GM23338 (cell line): ENCODE results near the gene MAGI3. TPM values are rescaled to one million over a fixed set of nuclear protein-coding genes. Genes with fewer than 3 reads are reported as not detected.
"Not testable (repeated sequence)": the region's sequence is repeated elsewhere in the genome, so short reads cannot be mapped to it uniquely, and the experiment has no call there.

Experiments used
- ATAC-seq: fragments of 200-7000 bp; cut with Tn5 transposase; 3 replicates; pipeline ENCODE4 v1.9.1; 2020
- DNase-seq: peaks from one replicate; pipeline ENCODE4 v3.0.0-alpha.2; 2015; ENCODE audit warnings: low spot score
- H2AFZ ChIP-seq: fragments of 200-600 bp; sonication (generic); 2 replicates; pipeline ENCODE4 v1.8.0; 2016; ENCODE audit warnings: antibody characterized with exemption, mild to moderate bottlenecking, moderate library complexity
- H3F3A ChIP-seq: fragments of 200-600 bp; sonication (generic); replicated peaks from 2 replicates; pipeline ENCODE4 v1.8.0; 2017; ENCODE audit warnings: antibody characterized with exemption, mixed run types, low read depth
- H3K27ac ChIP-seq: fragments of 200-600 bp; sonication (generic); 2 replicates; pipeline ENCODE4 v1.6.1; 2016; ENCODE audit warnings: low read depth
- H3K27me3 ChIP-seq: fragments of 200-600 bp; sonication (generic); 2 replicates; pipeline ENCODE4 v1.8.0; 2016; ENCODE audit warnings: mild to moderate bottlenecking, mixed run types, moderate library complexity; ENCODE audit not compliant: insufficient read depth
- H3K36me3 ChIP-seq: fragments of 200-600 bp; sonication (generic); 2 replicates; pipeline ENCODE4 v1.8.0; 2016; ENCODE audit warnings: mild to moderate bottlenecking; ENCODE audit not compliant: insufficient read depth
- H3K4me1 ChIP-seq: fragments of 200-600 bp; sonication (generic); 2 replicates; pipeline ENCODE4 v1.8.0; 2016; ENCODE audit warnings: mild to moderate bottlenecking, moderate library complexity; ENCODE audit not compliant: insufficient read depth
- H3K4me2 ChIP-seq: fragments of 200-600 bp; sonication (generic); 2 replicates; pipeline ENCODE4 v1.7.1; 2017; ENCODE audit warnings: mixed run types
- H3K4me3 ChIP-seq: fragments of 200-600 bp; sonication (generic); 2 replicates; pipeline ENCODE4 v1.6.1; 2016; ENCODE audit warnings: mixed run types
- H3K79me2 ChIP-seq: fragments of 200-600 bp; sonication (generic); replicated peaks from 2 replicates; pipeline ENCODE4 v1.8.0; 2017; ENCODE audit warnings: mild to moderate bottlenecking; ENCODE audit not compliant: insufficient read depth
- H3K9me2 ChIP-seq: fragments of 200-600 bp; sonication (generic); 2 replicates; pipeline ENCODE4 v1.8.0; 2017; ENCODE audit not compliant: insufficient read depth
- H4K20me1 ChIP-seq: fragments of 200-600 bp; sonication (generic); replicated peaks from 2 replicates; pipeline ENCODE4 v1.8.0; 2017; ENCODE audit warnings: mild to moderate bottlenecking; ENCODE audit not compliant: insufficient read depth
- H3K27ac Mint-ChIP-seq: 2 replicates; pipeline ENCODE4 v1.8.0; 2020; ENCODE audit warnings: inconsistent platforms, mild to moderate bottlenecking, moderate library complexity, mixed read lengths
- H3K27me3 Mint-ChIP-seq: 3 replicates; pipeline ENCODE4 v1.8.0; 2022; ENCODE audit warnings: low read depth, mild to moderate bottlenecking, moderate library complexity, mixed read lengths, inconsistent platforms; ENCODE audit not compliant: insufficient read depth, poor library complexity
- H3K36me3 Mint-ChIP-seq: 3 replicates; pipeline ENCODE4 v1.8.0; 2021; ENCODE audit warnings: low read depth, mild to moderate bottlenecking, inconsistent platforms, moderate library complexity, mixed read lengths
- H3K4me1 Mint-ChIP-seq: 3 replicates; pipeline ENCODE4 v1.8.0; 2020; ENCODE audit warnings: mild to moderate bottlenecking, inconsistent platforms, mixed read lengths
- H3K4me3 Mint-ChIP-seq: 3 replicates; pipeline ENCODE4 v1.8.0; 2021; ENCODE audit warnings: moderate library complexity, mild to moderate bottlenecking, inconsistent platforms, mixed read lengths
- H3K9me3 Mint-ChIP-seq: 3 replicates; pipeline ENCODE4 v1.8.0; 2020; ENCODE audit warnings: moderate library complexity, mild to moderate bottlenecking, inconsistent platforms, mixed read lengths
- CREB1 ChIP-seq: fragments of 250-450 bp; sonication (Bioruptor Pico); IDR thresholded peaks from 2 replicates; pipeline ENCODE4 v1.5.0; 2020; ENCODE audit warnings: low read depth, mild to moderate bottlenecking, moderate library complexity
- EZH2phosphoT487 ChIP-seq: fragments of 200-600 bp; sonication (generic); IDR thresholded peaks from one replicate; pipeline ENCODE4 v1.8.1; 2018; ENCODE audit warnings: antibody characterized with exemption; ENCODE audit not compliant: unreplicated experiment
- JUNB ChIP-seq: IDR thresholded peaks from one replicate; pipeline ENCODE4 v1.6.1; 2016; ENCODE audit warnings: antibody characterized with exemption; ENCODE audit not compliant: unreplicated experiment
- NANOG ChIP-seq: IDR thresholded peaks from 2 replicates; pipeline ENCODE4 v1.6.1; 2016; ENCODE audit warnings: antibody characterized with exemption, borderline replicate concordance
- POLR2AphosphoS5 ChIP-seq: IDR thresholded peaks from 2 replicates; pipeline ENCODE4 v1.6.1; 2016; ENCODE audit warnings: antibody characterized with exemption, low read depth
- STAT1 ChIP-seq: IDR thresholded peaks from one replicate; pipeline ENCODE4 v1.6.1; 2016; ENCODE audit warnings: antibody characterized with exemption; ENCODE audit not compliant: unreplicated experiment
- ZNF114 ChIP-seq: fragments of 250-450 bp; sonication (Bioruptor Pico); IDR thresholded peaks from 2 replicates; pipeline ENCODE4 v1.5.0; 2020; ENCODE audit warnings: mild to moderate bottlenecking, moderate library complexity
- ZNF331 ChIP-seq: fragments of 250-450 bp; sonication (Bioruptor Pico); IDR thresholded peaks from 2 replicates; pipeline ENCODE4 v1.5.0; 2020; ENCODE audit warnings: low read depth, mild to moderate bottlenecking, moderate library complexity
- polyA plus RNA-seq: library from polyadenylated mRNA; unstranded; fragments of >200 nt; fragmentation: Nextera tagmentation; extraction: Ambion mirVana; gene quantifications from 2 replicates; pipeline ENCODE4 v1.2.1, GENCODE V29; 2016
- total RNA-seq: library from RNA; depleted of rRNA; stranded (reverse); fragments of >200 nt; shearing (Covaris generic); gene quantifications from 2 replicates; pipeline ENCODE4 v1.2.3, GENCODE V29; 2014
- TF ChIP-seq, protein P1 (sequence below): IDR thresholded peaks from one replicate; pipeline ENCODE4 v1.6.1; 2018; ENCODE audit warnings: antibody characterized with exemption; ENCODE audit not compliant: unreplicated experiment
- TF ChIP-seq, protein P2 (sequence below): IDR thresholded peaks from 2 replicates; pipeline ENCODE4 v1.6.1; 2016; ENCODE audit warnings: antibody characterized with exemption
- TF ChIP-seq, protein P3 (sequence below), 2 experiments: fragments of 200-600 bp in 1 of 2; sonication (generic) in 1 of 2; conservative IDR thresholded peaks; 2 replicates each; pipeline versions ENCODE4 v1.5.1 to v1.6.1; 2016 to 2017; ENCODE audit warnings: antibody characterized with exemption in 2 of 2, low read depth in 2 of 2, mild to moderate bottlenecking in 2 of 2, moderate library complexity in 1 of 2

Gene MAGI3
- total and polyA plus RNA-seq, 2 experiments from 2014 or later: 3.9 to 10.0 TPM

DNA sequence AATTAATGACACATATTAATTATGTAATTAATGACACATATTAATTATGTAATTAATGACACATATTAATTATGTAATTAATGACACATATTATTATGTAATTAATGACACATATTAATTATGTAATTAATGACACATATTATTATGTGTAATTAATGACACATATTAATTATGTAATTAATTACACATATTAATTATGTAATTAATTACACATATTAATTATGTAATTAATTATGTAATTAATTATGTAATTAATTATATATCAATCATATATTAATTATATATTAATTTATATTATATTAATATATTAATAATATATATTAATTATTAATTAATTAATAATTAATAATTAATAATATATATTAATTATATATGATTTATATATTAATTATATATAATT, 25.8 kb downstream of the MAGI3 start:
- not testable (repeated sequence) for H4K20me1 ChIP-seq, H3K79me2 ChIP-seq, H3K4me3 Mint-ChIP-seq, H2AFZ ChIP-seq, H3K36me3 Mint-ChIP-seq, H3K27ac ChIP-seq, H3K4me3 ChIP-seq, H3K4me2 ChIP-seq, H3K4me1 Mint-ChIP-seq, H3K4me1 ChIP-seq, H3K27me3 Mint-ChIP-seq, H3K36me3 ChIP-seq, H3K9me2 ChIP-seq, H3K27me3 ChIP-seq, DNase-seq, ATAC-seq, H3F3A ChIP-seq, H3K27ac Mint-ChIP-seq
- peaks cover 10% of the 10 kb centered on the region for H3K9me3 Mint-ChIP-seq

DNA sequence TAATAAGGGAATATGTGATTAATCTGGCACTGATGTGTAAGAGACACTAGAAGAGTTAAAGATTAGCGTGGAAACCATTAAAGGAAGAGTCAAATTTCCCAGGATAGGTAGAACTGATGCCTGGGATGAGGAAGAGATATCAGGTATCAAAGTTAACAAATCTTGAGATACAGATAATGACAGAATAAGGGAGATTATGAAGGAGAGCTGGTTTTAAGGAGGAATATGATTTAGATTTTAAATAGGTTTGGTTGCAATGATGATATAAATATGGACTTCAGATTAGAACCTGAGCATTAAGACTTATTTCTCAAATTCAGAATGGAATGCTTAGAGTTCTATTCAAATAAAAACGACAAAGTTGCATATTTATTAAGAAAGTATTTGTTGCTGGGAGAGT, 26.2 kb downstream of the MAGI3 start:
- H3K36me3 ChIP-seq: no peaks in the 10 kb centered on the region
- no peaks in the 10 kb centered on the region; the same call in none of the 2 replicates for H4K20me1 ChIP-seq
- DNase-seq (no peak), ATAC-seq (no peak)
- Mint-ChIP-seq H3K27ac (no peak overlapping the region), H3K4me1 (no peaks in the 10 kb centered on the region), H3K9me3 (peaks cover 10% of the 10 kb centered on the region), H3K36me3 (peaks cover 5% of the 10 kb centered on the region; the same call in 2 of the 3 replicates), H3K4me3 (no peak overlapping the region), H3K27me3 (no peaks in the 10 kb centered on the region)
- no peak overlapping the region for H2AFZ ChIP-seq
- no peaks in the 10 kb centered on the region for H3K9me2 ChIP-seq
- H3K4me1 ChIP-seq: no peaks in the 10 kb centered on the region
- H3K27me3 ChIP-seq: no peaks in the 10 kb centered on the region
- H3K4me3 ChIP-seq: no peak overlapping the region
- H3K4me2 ChIP-seq: no peak overlapping the region
- no peaks in the 10 kb centered on the region for H3F3A ChIP-seq
- peaks cover 6% of the 10 kb centered on the region for H3K79me2 ChIP-seq
- H3K27ac ChIP-seq: no peak overlapping the region
- TF ChIP-seq CREB1 (CRISPR knock-in tag) (no peak), JUNB (no peak), ZNF114 (CRISPR knock-in tag) (no peak), ZNF331 (CRISPR knock-in tag) (no peak), STAT1 (no peak), POLR2AphosphoS5 (no peak), EZH2phosphoT487 (no peak), NANOG (no peak)
- TF ChIP-seq, protein P1, sequence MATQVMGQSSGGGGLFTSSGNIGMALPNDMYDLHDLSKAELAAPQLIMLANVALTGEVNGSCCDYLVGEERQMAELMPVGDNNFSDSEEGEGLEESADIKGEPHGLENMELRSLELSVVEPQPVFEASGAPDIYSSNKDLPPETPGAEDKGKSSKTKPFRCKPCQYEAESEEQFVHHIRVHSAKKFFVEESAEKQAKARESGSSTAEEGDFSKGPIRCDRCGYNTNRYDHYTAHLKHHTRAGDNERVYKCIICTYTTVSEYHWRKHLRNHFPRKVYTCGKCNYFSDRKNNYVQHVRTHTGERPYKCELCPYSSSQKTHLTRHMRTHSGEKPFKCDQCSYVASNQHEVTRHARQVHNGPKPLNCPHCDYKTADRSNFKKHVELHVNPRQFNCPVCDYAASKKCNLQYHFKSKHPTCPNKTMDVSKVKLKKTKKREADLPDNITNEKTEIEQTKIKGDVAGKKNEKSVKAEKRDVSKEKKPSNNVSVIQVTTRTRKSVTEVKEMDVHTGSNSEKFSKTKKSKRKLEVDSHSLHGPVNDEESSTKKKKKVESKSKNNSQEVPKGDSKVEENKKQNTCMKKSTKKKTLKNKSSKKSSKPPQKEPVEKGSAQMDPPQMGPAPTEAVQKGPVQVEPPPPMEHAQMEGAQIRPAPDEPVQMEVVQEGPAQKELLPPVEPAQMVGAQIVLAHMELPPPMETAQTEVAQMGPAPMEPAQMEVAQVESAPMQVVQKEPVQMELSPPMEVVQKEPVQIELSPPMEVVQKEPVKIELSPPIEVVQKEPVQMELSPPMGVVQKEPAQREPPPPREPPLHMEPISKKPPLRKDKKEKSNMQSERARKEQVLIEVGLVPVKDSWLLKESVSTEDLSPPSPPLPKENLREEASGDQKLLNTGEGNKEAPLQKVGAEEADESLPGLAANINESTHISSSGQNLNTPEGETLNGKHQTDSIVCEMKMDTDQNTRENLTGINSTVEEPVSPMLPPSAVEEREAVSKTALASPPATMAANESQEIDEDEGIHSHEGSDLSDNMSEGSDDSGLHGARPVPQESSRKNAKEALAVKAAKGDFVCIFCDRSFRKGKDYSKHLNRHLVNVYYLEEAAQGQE: no peak
- TF ChIP-seq, protein P2, sequence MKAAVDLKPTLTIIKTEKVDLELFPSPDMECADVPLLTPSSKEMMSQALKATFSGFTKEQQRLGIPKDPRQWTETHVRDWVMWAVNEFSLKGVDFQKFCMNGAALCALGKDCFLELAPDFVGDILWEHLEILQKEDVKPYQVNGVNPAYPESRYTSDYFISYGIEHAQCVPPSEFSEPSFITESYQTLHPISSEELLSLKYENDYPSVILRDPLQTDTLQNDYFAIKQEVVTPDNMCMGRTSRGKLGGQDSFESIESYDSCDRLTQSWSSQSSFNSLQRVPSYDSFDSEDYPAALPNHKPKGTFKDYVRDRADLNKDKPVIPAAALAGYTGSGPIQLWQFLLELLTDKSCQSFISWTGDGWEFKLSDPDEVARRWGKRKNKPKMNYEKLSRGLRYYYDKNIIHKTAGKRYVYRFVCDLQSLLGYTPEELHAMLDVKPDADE: no peak
- TF ChIP-seq, protein P3, sequence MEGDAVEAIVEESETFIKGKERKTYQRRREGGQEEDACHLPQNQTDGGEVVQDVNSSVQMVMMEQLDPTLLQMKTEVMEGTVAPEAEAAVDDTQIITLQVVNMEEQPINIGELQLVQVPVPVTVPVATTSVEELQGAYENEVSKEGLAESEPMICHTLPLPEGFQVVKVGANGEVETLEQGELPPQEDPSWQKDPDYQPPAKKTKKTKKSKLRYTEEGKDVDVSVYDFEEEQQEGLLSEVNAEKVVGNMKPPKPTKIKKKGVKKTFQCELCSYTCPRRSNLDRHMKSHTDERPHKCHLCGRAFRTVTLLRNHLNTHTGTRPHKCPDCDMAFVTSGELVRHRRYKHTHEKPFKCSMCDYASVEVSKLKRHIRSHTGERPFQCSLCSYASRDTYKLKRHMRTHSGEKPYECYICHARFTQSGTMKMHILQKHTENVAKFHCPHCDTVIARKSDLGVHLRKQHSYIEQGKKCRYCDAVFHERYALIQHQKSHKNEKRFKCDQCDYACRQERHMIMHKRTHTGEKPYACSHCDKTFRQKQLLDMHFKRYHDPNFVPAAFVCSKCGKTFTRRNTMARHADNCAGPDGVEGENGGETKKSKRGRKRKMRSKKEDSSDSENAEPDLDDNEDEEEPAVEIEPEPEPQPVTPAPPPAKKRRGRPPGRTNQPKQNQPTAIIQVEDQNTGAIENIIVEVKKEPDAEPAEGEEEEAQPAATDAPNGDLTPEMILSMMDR (conservative IDR thresholded peaks at IDR 0.05; ENCODE audit: low read depth in 2 of 2): no peak
